GM19043 (cell line): Measurements from ENCODE around the gene MYO5B.
A peak's percentile ranks its signal among the peaks of the same experiment; 100 is the strongest.

Experiments
- ATAC-seq: cut with Tn5 transposase; IDR thresholded peaks from one replicate; pipeline ENCODE4 v1.9.1; 2021; ENCODE audit warnings: low read depth; ENCODE audit not compliant: unreplicated experiment

Gene MYO5B

GRCh38 chr18:49976795-49977560, 218.0 kb downstream of the MYO5B start:
- ATAC-seq: no peak

DNA sequence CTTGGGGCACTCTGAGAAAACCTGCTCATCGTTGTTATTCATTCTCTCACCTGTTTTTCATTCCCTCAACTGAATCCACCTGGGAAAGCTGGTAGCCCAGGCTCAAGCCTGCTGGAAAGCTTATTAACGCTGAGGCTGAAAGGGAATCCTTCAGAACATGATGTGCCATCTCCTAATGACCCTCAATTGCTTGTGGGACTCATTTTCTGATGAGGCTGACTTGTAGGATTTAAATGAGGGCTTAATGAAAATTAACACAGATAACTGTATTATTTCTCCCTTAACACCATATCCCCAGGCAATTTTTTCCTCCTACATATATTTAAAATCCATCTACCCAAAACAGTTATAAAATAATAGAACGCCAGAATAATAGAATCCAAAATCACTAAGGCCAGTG, 218.9 kb downstream of the MYO5B start:
- ATAC-seq: no peak

- no peak for ATAC-seq
Observed at GRCh38 chr18:49974079-49974478, 220.9 kb downstream of the MYO5B start.

- no peak for ATAC-seq
Observed at GRCh38 chr18:49973592-49973991, 221.4 kb downstream of the MYO5B start.

DNA sequence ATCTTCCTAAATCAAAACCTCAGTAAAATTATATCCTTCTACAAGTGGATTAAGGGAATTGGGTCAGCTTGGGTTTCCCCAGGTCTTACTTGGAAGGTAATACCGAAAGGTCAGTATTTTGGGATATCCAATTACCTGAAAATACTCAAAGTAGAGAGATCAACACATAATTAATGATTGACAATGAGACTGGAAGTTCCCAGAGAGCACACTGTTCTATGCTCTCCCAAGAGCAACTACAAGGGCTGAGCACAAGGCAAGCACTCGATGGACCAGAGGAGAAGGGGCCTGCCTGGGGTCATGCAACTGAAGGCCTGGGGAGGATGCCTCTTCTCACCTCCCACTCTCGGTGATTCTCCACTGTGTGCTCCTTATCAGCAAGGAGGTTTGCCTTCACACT, 222.4 kb downstream of the MYO5B start:
- ATAC-seq: no peak

DNA sequence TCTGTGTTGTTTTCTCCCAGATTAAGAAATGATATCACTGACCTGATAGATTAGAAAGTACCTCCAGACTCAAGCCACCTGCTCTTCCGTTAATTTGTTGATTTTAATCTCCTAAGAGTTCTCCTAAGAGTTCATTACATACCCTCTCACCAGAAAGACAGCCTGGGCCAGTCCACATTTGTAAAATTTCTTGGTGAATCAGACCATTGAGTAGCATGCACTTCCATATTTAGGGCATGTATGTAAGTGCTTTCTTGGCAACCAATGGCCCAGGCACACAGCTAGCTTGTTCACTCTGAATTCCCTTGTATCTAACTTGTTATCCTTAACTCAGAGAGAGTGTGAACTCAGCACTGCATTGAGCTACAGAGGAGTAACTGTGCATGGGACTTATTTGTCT, 223.5 kb downstream of the MYO5B start:
- ATAC-seq: no peak

DNA sequence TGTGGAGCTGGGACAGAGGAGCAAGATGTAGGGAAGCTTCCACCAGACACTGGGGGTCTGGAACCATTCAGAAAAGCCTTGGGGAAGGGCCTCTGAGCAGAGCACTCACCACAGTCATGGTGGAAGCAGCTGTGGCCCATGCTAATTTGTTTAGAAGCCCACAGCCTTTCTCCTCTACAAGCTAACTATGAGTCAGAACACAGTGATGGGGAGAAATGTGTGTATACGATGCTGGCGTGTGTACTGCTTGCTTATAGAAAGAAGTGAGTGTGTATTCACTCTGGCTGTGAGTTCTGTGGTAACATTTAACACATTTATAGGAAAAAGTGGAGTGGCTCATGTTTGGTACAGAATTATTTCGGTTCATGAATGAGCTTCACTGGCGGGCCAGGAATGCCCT, 224.6 kb downstream of the MYO5B start:
- peak; percentile 49 for ATAC-seq

- ATAC-seq: no peak
Observed at GRCh38 chr18:49968644-49969309, 226.2 kb downstream of the MYO5B start.

DNA sequence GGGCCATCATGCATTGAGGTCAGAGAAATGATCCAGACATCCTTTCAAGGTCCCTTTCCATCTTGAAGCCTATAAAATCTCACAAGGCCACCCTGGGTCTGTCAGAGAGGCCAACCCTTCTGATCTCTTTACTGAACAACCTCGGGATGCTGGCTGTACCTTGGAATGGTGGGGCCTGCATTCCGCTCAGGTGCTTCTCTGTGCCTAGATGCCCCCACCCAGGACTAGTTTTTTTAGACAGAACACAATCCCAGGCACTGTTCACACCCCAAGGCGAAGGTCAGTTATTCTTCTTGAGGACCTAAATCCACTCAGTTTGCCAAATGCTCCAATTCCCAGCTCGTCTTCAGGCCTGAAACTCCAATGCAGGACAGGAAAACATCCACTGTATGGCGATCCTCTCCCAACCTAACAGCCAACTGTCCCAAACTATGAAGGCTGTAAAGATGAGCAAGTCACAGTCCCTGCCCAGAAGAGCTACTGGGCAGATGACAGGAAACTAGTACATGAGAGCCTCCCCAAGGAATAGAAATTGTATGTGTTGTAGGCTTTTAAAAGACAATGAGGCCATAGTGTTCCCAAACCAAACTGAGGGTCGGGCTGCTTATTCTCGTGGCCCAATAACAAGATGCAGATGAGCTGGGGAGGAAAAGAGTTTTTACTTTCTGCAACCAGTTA, 227.2 kb downstream of the MYO5B start:
- ATAC-seq: no peak

GRCh38 chr18:49967171-49967570, 227.8 kb downstream of the MYO5B start:
- ATAC-seq: peak; percentile 70

DNA sequence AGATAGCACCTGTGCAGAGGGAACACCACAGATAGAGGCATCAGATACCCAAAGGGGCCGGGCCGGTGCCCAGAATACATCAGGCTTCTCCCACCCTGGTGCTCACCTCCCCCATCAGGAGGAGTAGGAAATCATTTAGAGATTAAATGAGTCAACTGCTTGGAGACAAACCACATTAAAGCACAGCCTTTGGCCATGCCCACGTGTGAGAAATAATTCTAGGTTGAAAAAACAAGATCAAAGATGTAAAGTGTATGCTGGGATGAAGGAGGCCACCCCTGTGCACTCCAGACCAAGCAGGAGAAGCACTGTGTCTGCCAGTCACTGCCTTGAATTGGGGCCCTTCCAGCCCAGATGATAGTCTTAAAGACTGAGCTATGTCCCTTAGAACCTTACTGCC, 228.9 kb downstream of the MYO5B start:
- ATAC-seq: no peak

DNA sequence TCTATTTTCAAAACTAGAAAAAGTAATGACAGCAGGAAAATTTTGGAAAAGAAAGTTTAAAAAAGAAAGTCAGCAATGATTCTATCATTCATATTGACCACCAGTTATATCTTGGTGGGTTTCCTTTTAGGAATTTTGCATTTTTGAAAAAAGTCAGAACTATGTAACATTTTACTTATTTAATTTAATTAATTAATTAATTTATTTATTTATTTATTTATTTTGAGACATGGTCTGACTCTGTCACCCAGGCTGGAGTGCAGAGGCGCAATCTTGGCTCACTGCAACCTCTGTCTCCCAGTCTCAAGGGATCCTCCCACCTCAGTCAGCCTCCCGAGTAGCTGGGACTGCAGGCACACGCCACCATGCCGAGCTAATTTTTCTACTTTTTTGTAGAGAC, 231.7 kb downstream of the MYO5B start:
- no peak for ATAC-seq

DNA sequence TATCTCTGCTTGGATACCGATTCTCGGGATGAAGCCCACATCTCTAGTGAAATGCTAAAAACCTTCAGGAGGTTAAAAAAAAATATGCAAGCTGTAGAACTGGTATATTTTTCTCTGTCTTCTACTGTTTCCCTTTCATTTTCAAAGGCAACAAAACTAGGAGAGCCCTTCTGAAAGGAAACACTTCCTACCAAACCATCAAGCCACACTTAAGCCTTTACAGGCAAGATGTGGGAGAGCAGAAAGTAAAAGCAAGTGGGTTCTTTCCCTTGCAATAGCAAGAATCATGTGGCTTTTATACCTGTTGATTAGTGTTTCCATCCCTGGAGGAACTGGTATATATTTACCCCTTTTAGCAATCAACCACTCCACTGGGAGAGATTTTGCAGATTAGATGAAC, 233.7 kb downstream of the MYO5B start:
- no peak for ATAC-seq

GRCh38 chr18:49960376-49960775, 234.6 kb downstream of the MYO5B start:
- no peak for ATAC-seq

- peak; percentile 89 for ATAC-seq
Observed at GRCh38 chr18:49959176-49959575, 235.8 kb downstream of the MYO5B start.

GRCh38 chr18:49955263-49955662, 239.7 kb downstream of the MYO5B start:
- no peak for ATAC-seq

DNA sequence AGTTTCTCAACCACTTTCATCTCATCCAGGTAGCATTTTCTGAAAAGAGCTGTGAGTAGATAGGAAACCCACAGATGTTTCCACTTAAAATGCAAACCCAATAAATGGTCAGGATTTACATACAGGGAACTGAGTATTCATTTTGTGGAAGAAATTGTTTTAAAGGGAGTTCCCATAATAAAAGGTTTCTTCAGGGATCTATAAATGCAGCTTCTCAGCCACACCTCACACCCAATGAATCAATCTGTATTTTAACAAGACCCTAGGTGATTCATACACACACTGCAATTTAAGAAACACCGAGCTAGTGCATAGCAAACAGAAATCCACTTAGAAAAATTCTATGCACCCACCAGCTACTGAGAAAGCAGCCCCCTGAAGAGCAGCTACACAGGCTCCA, 241.6 kb downstream of the MYO5B start:
- no peak for ATAC-seq

GRCh38 chr18:49949951-49950395, 245.0 kb downstream of the MYO5B start:
- ATAC-seq: no peak

DNA sequence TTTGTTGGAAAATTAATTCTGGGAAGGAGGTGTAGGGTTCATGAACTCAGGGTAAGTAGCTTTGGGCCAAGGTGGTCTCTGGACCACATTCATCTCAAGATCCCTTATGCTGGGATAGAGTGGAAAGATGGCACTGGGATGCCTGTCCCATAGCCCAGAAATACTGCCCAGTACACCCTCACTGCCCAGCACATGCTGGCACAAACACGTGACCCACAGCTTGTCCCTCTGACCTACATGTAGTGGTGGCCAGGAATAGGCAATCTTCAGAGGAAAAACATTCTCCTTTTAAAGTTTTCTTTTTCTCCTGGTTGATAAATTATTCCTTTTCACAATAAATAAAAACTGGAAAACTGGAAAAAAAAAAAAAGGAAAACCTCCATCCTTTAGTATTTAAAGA, 246.0 kb downstream of the MYO5B start:
- no peak for ATAC-seq

- no peak for ATAC-seq
Observed at GRCh38 chr18:49944663-49945062, 250.3 kb downstream of the MYO5B start.

GRCh38 chr18:49936821-49937220, 258.1 kb downstream of the MYO5B start:
- no peak for ATAC-seq

DNA sequence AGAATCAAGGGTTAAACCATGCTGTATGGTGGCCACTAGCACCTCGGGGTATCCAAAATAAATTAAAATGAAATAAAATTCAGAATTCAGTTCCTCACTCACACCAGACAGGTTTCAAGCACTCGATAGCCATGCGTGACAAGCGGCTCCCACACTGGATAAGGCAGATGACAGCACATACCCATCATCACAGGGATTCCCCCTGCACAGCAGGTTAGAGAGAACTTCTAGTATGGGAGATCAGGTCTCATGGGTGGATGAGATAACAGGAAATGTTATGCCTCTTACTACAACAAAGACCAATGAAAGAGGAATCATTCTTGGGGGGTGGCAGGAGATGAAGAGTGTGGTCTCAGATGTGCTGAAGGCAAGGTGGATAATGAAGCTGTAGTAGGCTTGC, 259.7 kb downstream of the MYO5B start:
- no peak for ATAC-seq
